Measurements from ENCODE around the gene RALGPS1. TPM values are rescaled to one million over a fixed set of nuclear protein-coding genes. Genes with fewer than 3 reads are reported as not detected.

RALGPS1 gene
- total RNA-seq, 2 experiments from 2014 or later, result 1.9 to 2.2 TPM

DNA sequence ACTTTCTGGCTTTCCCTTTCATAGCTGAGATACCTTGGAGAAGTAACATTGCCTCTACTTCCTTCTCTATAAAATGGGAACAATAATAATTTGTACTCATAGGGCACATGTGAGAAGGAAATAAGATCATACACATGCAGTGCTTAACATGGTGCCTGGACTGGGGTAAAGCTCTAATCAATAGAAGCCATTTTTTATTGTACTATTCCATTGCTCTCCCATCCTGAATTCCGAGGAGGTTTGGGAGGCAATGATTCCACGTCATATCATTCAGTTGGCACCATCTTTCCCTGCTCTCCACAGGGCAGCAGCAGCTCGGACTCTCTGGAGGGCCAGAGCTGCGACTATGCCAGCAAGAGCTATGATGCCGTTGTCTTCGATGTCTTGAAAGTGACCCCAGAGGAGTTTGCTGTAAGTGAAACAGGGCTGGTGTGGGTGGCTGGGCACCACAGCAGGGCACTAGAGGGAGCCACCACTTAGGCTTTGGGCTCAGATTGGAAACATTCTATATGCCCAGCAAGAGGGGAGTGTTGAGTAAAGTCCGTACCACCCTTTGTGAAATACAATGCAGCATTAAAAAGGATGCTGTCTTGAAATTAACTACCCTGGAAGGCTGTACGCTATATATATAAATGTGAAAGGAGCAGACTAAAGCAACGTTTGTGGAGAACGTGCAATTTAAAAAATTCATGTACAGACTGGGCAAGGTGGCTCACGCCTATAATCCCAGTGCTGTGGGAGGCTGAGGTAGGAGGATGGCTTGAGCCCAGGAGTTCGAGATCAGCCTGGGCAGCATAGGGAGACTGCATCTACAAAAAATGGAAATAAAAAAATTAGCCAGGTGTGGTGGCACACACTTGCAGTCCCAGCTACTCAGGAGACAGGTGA lies 51.2 kb downstream of the RALGPS1 start:
- CTCF ChIA-PET, result interaction anchor here (0.6 to 2.7 kb wide), 24 partner anchors 8 to 489 kb away, joined by 3 to 17 read pairs (median 4); partner anchors contain the start of gene ANGPTL2
- peaks cover 11% of the 10 kb centered on the region for H3K27me3 Mint-ChIP-seq

GRCh38 chr9:126971261-126971660 lies 56.7 kb downstream of the RALGPS1 start:
- H3K27me3 Mint-ChIP-seq, result peaks cover 17% of the 10 kb centered on the region
- H3K4me3 Mint-ChIP-seq, result no peak overlapping the region
- H3K27ac Mint-ChIP-seq, result no peak overlapping the region
- intact Hi-C loops (cut with micrococcal nuclease), result no loop called here
- TF ChIP-seq, protein P1, sequence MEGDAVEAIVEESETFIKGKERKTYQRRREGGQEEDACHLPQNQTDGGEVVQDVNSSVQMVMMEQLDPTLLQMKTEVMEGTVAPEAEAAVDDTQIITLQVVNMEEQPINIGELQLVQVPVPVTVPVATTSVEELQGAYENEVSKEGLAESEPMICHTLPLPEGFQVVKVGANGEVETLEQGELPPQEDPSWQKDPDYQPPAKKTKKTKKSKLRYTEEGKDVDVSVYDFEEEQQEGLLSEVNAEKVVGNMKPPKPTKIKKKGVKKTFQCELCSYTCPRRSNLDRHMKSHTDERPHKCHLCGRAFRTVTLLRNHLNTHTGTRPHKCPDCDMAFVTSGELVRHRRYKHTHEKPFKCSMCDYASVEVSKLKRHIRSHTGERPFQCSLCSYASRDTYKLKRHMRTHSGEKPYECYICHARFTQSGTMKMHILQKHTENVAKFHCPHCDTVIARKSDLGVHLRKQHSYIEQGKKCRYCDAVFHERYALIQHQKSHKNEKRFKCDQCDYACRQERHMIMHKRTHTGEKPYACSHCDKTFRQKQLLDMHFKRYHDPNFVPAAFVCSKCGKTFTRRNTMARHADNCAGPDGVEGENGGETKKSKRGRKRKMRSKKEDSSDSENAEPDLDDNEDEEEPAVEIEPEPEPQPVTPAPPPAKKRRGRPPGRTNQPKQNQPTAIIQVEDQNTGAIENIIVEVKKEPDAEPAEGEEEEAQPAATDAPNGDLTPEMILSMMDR (IDR thresholded peaks at IDR 0.05), result no peak
- H3K36me3 Mint-ChIP-seq (ENCODE audit: low read depth), result no peaks in the 10 kb centered on the region
- ChIA-PET CTCF (no interaction called here), POLR2A (no interaction called here)
- ATAC-seq, result no peak
- no peaks in the 10 kb centered on the region for H3K4me1 Mint-ChIP-seq (ENCODE audit: low read depth)
- no peak for DNase-seq
- no peaks in the 10 kb centered on the region for H3K9me3 Mint-ChIP-seq

More for the DNA sequence above, 51.2 kb downstream of the RALGPS1 start:
- TF ChIP-seq, protein P1 (IDR thresholded peaks at IDR 0.05), result peak; percentile 71
- Mint-ChIP-seq H3K4me1 (ENCODE audit: low read depth) (peaks cover 2% of the 10 kb centered on the region), H3K27ac (no peak overlapping the region), H3K9me3 (no peaks in the 10 kb centered on the region), H3K4me3 (no peak overlapping the region), H3K36me3 (ENCODE audit: low read depth) (no peaks in the 10 kb centered on the region)
- POLR2A ChIA-PET, result no interaction called here
- DNase-seq, result peak; percentile 71
- ATAC-seq, result peak; percentile 77
- intact Hi-C loops (cut with micrococcal nuclease), result no loop called here

DNA sequence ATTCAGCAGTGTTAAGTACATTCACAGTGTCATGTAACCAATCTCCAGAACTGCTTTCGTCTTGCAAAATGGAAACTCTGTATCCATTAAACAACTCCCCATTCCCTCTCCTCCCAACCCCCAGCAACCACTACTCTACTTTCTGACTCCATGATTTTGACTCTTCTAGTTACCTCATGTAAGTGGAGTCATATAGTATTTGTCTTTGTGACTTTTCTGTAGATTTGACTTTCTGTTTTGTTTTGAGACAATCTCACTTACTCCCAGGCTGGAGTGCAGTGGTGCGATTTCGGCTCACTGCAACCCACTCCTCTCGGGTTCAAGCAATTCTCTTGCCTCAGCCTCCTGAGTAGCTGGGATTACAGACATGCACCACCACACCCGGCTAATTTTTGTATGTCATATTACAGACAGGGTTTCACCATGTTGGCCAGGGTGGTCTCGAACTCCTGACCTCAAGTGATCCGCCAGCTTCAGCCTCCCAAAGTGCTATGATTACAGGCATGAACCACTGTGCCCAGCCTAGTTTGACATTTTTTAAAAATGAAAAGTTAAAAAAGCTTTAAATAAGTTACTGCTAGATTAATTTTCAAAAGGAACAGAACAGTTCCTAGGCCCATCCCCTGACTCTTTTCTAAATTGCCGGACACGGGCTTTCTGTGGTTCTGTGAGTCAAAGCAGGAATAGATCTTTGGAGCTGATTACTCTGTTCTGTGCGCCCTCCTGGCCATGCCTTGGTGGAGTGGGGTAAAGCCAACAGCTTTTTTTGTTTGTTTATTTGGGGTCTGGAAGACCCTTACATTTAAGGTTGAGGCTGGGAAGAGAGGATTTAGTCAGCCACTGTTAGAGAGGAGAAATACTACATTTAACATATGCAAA lies 59.3 kb downstream of the RALGPS1 start:
- Mint-ChIP-seq H3K27me3 (peaks cover 22% of the 10 kb centered on the region), H3K27ac (no peak overlapping the region), H3K4me3 (no peak overlapping the region), H3K9me3 (no peaks in the 10 kb centered on the region), H3K36me3 (ENCODE audit: low read depth) (no peaks in the 10 kb centered on the region), H3K4me1 (ENCODE audit: low read depth) (no peaks in the 10 kb centered on the region)
- ATAC-seq (no peak), DNase-seq (no peak)
- ChIA-PET CTCF (interaction anchor here (1.4 kb wide), 1 partner anchor 9 kb away, joined by 5 read pairs; no protein-coding TSS in a partner anchor), POLR2A (no interaction called here)
- TF ChIP-seq, protein P1 (IDR thresholded peaks at IDR 0.05), result no peak
- intact Hi-C loops (cut with micrococcal nuclease), result no loop called here

GRCh38 chr9:126974594-126974993 lies 60.0 kb downstream of the RALGPS1 start:
- Mint-ChIP-seq H3K27ac (no peak overlapping the region), H3K36me3 (ENCODE audit: low read depth) (no peaks in the 10 kb centered on the region), H3K4me1 (ENCODE audit: low read depth) (no peaks in the 10 kb centered on the region), H3K4me3 (no peak overlapping the region), H3K9me3 (no peaks in the 10 kb centered on the region), H3K27me3 (peaks cover 29% of the 10 kb centered on the region)
- ATAC-seq (no peak), DNase-seq (no peak)
- CTCF ChIA-PET, result interaction anchor here (1.4 kb wide), 1 partner anchor 9 kb away, joined by 5 read pairs; no protein-coding TSS in a partner anchor
- TF ChIP-seq, protein P1 (IDR thresholded peaks at IDR 0.05), result no peak
- intact Hi-C loops (cut with micrococcal nuclease), result no loop called here
- POLR2A ChIA-PET, result no interaction called here
